GM19397 (cell line): ENCODE measurements around the gene GABRA5.
"Not testable (repeated sequence)": the region's sequence is repeated elsewhere in the genome, so short reads cannot be mapped to it uniquely, and the experiment has no call there.

Experiments
- ATAC-seq: cut with Tn5 transposase; IDR thresholded peaks from one replicate; pipeline ENCODE4 v1.9.1; 2021; ENCODE audit warnings: mild to moderate bottlenecking, moderate library complexity; ENCODE audit not compliant: unreplicated experiment

GABRA5 gene

GRCh38 chr15:26866298-26867199 lies at the start of gene GABRA5:
Gene GABRA5 (plus strand): TSS chr15:26867062. CDS start chr15:26869249, 2,187 bp downstream.
- ATAC-seq: no peak

GRCh38 chr15:26831191-26831590 lies 35.7 kb upstream of the GABRA5 start:
- ATAC-seq: not testable (repeated sequence)

GRCh38 chr15:26831951-26832350 lies 34.9 kb upstream of the GABRA5 start:
- ATAC-seq: no peak

GRCh38 chr15:26838742-26839460 lies 28.0 kb upstream of the GABRA5 start:
- ATAC-seq: no peak

GRCh38 chr15:26841514-26841913 lies 25.3 kb upstream of the GABRA5 start:
- no peak for ATAC-seq

- no peak for ATAC-seq
Observed at GRCh38 chr15:26841941-26842340, 24.9 kb upstream of the GABRA5 start.

- ATAC-seq: no peak
Observed at GRCh38 chr15:26842391-26842790, 24.5 kb upstream of the GABRA5 start.

GRCh38 chr15:26844901-26845300 lies 22.0 kb upstream of the GABRA5 start:
- no peak for ATAC-seq

- no peak for ATAC-seq
Observed at GRCh38 chr15:26848498-26848897, 18.4 kb upstream of the GABRA5 start.

- ATAC-seq: no peak
Observed at GRCh38 chr15:26850161-26850560, 16.7 kb upstream of the GABRA5 start.

GRCh38 chr15:26852980-26853379 lies 13.9 kb upstream of the GABRA5 start:
- no peak for ATAC-seq

GRCh38 chr15:26854435-26854834 lies 12.4 kb upstream of the GABRA5 start:
- ATAC-seq: no peak

- ATAC-seq: no peak
Observed at GRCh38 chr15:26864664-26865191, 2.1 kb upstream of the GABRA5 start.

GRCh38 chr15:26867200-26868007 lies 542 bp downstream of the GABRA5 start:
- ATAC-seq: no peak

GRCh38 chr15:26868029-26868685 lies 1.3 kb downstream of the GABRA5 start:
- no peak for ATAC-seq

- ATAC-seq: no peak
Observed at GRCh38 chr15:26869628-26870027, 2.8 kb downstream of the GABRA5 start.

GRCh38 chr15:26870346-26870745 lies 3.5 kb downstream of the GABRA5 start:
- no peak for ATAC-seq

GRCh38 chr15:26872206-26872605 lies 5.3 kb downstream of the GABRA5 start:
- ATAC-seq: no peak

- ATAC-seq: no peak
Observed at GRCh38 chr15:26873846-26874245, 7.0 kb downstream of the GABRA5 start.

- ATAC-seq: no peak
Observed at GRCh38 chr15:26874774-26875475, 8.1 kb downstream of the GABRA5 start.
